Activated naive CD8-positive, alpha-beta T cell treated with anti-CD3 and anti-CD28 coated beads for 36 hours (primary cell): Measurements from ENCODE around the gene UST. TPM values are rescaled to one million over a fixed set of nuclear protein-coding genes. Genes with fewer than 3 reads are reported as not detected.
"Not testable (repeated sequence)": the region's sequence is repeated elsewhere in the genome, so short reads cannot be mapped to it uniquely, and the experiment has no call there.

Source experiments
- DNase-seq: peaks from one replicate; pipeline ENCODE4 v3.0.0; 2021
- H3K27ac Mint-ChIP-seq: one replicate; pipeline ENCODE4 v1.8.0; 2022; ENCODE audit warnings: mild to moderate bottlenecking, moderate library complexity, mixed read lengths
- H3K27me3 Mint-ChIP-seq: one replicate; pipeline ENCODE4 v1.8.0; 2022; ENCODE audit warnings: mild to moderate bottlenecking, mixed read lengths
- H3K36me3 Mint-ChIP-seq: one replicate; pipeline ENCODE4 v1.8.0; 2021; ENCODE audit warnings: mild to moderate bottlenecking, mixed read lengths
- H3K4me1 Mint-ChIP-seq: one replicate; pipeline ENCODE4 v1.8.0; 2021; ENCODE audit warnings: mixed read lengths
- H3K4me3 Mint-ChIP-seq: one replicate; pipeline ENCODE4 v1.8.0; 2022; ENCODE audit warnings: mild to moderate bottlenecking, moderate library complexity, mixed read lengths
- H3K9me3 Mint-ChIP-seq: one replicate; pipeline ENCODE4 v1.8.0; 2022; ENCODE audit warnings: mixed read lengths
- total RNA-seq, 2 experiments: library from RNA; stranded (reverse); gene quantifications; one replicate each; pipeline ENCODE4 v1.2.3, GENCODE V29; 2021

UST gene
- total RNA-seq, 2 experiments from 2014 or later: 0.82 to 0.89 TPM

- DNase-seq: no peak
- no peak overlapping the region for H3K4me3 Mint-ChIP-seq
- H3K9me3 Mint-ChIP-seq: no peaks in the 10 kb centered on the region
- no peaks in the 10 kb centered on the region for H3K36me3 Mint-ChIP-seq
- no peaks in the 10 kb centered on the region for H3K4me1 Mint-ChIP-seq
- no peaks in the 10 kb centered on the region for H3K27me3 Mint-ChIP-seq
- H3K27ac Mint-ChIP-seq: no peak overlapping the region
These were observed 241.2 kb downstream of the UST start for GRCh38 chr6:148987982-148988381.

- no peak for DNase-seq
These were observed 242.8 kb downstream of the UST start for GRCh38 chr6:148989585-148989984.

GRCh38 chr6:148990403-148990802 lies 243.6 kb downstream of the UST start:
- H3K27me3 Mint-ChIP-seq: no peaks in the 10 kb centered on the region
- H3K9me3 Mint-ChIP-seq: peaks cover 2% of the 10 kb centered on the region
- no peaks in the 10 kb centered on the region for H3K4me1 Mint-ChIP-seq
- no peak overlapping the region for H3K4me3 Mint-ChIP-seq
- H3K36me3 Mint-ChIP-seq: no peaks in the 10 kb centered on the region
- no peak overlapping the region for H3K27ac Mint-ChIP-seq
- DNase-seq: no peak

More at GRCh38 chr6:148989585-148989984, 242.8 kb downstream of the UST start:
- Mint-ChIP-seq H3K4me1 (no peaks in the 10 kb centered on the region), H3K36me3 (no peaks in the 10 kb centered on the region), H3K9me3 (peaks cover 2% of the 10 kb centered on the region), H3K27ac (no peak overlapping the region), H3K27me3 (no peaks in the 10 kb centered on the region), H3K4me3 (no peak overlapping the region)

GRCh38 chr6:148996815-148997214 lies 250.0 kb downstream of the UST start:
- Mint-ChIP-seq H3K4me1 (peaks cover 8% of the 10 kb centered on the region), H3K27ac (no peak overlapping the region), H3K9me3 (peaks cover 18% of the 10 kb centered on the region), H3K36me3 (peaks cover 9% of the 10 kb centered on the region), H3K27me3 (peaks cover 8% of the 10 kb centered on the region), H3K4me3 (no peak overlapping the region)
- no peak for DNase-seq

- Mint-ChIP-seq H3K9me3 (peaks cover 21% of the 10 kb centered on the region), H3K4me3 (no peak overlapping the region), H3K27me3 (peaks cover 8% of the 10 kb centered on the region), H3K36me3 (peaks cover 9% of the 10 kb centered on the region), H3K4me1 (peaks cover 8% of the 10 kb centered on the region), H3K27ac (no peak overlapping the region)
- no peak for DNase-seq
These were observed 251.0 kb downstream of the UST start for GRCh38 chr6:148997865-148998264.

- Mint-ChIP-seq H3K27ac (no peak overlapping the region), H3K4me1 (peaks cover 8% of the 10 kb centered on the region), H3K36me3 (peaks cover 9% of the 10 kb centered on the region), H3K9me3 (peaks cover 19% of the 10 kb centered on the region), H3K4me3 (no peak overlapping the region), H3K27me3 (peaks cover 8% of the 10 kb centered on the region)
- DNase-seq: no peak
These were observed 251.9 kb downstream of the UST start for GRCh38 chr6:148998704-148999103.

- Mint-ChIP-seq H3K36me3 (peaks cover 9% of the 10 kb centered on the region), H3K4me1 (peaks cover 8% of the 10 kb centered on the region), H3K27ac (no peak overlapping the region), H3K4me3 (no peak overlapping the region), H3K9me3 (peaks cover 19% of the 10 kb centered on the region), H3K27me3 (peaks cover 8% of the 10 kb centered on the region)
- DNase-seq: no peak
These were observed 252.7 kb downstream of the UST start for GRCh38 chr6:148999501-148999900.

GRCh38 chr6:148999929-149000468 lies 253.2 kb downstream of the UST start:
- Mint-ChIP-seq H3K9me3 (peaks cover 19% of the 10 kb centered on the region), H3K27me3 (peaks cover 8% of the 10 kb centered on the region), H3K36me3 (peaks cover 9% of the 10 kb centered on the region), H3K27ac (no peak overlapping the region), H3K4me1 (peaks cover 8% of the 10 kb centered on the region), H3K4me3 (no peak overlapping the region)
- DNase-seq: no peak

GRCh38 chr6:149001422-149001821 lies 254.6 kb downstream of the UST start:
- H3K27me3 Mint-ChIP-seq: peaks cover 8% of the 10 kb centered on the region
- peaks cover 11% of the 10 kb centered on the region for H3K36me3 Mint-ChIP-seq
- DNase-seq: no peak
- peaks cover 8% of the 10 kb centered on the region for H3K4me1 Mint-ChIP-seq
- no peak overlapping the region for H3K27ac Mint-ChIP-seq
- H3K4me3 Mint-ChIP-seq: no peak overlapping the region
- H3K9me3 Mint-ChIP-seq: peaks cover 19% of the 10 kb centered on the region

GRCh38 chr6:149003560-149003959 lies 256.7 kb downstream of the UST start:
- H3K27me3 Mint-ChIP-seq: peaks cover 8% of the 10 kb centered on the region
- H3K4me3 Mint-ChIP-seq: no peak overlapping the region
- H3K4me1 Mint-ChIP-seq: peaks cover 8% of the 10 kb centered on the region
- peaks cover 19% of the 10 kb centered on the region for H3K9me3 Mint-ChIP-seq
- H3K27ac Mint-ChIP-seq: no peak overlapping the region
- DNase-seq: no peak
- H3K36me3 Mint-ChIP-seq: peaks cover 14% of the 10 kb centered on the region

- Mint-ChIP-seq H3K36me3 (peaks cover 14% of the 10 kb centered on the region), H3K27ac (no peak overlapping the region), H3K4me3 (no peak overlapping the region), H3K9me3 (peaks cover 19% of the 10 kb centered on the region), H3K27me3 (peaks cover 8% of the 10 kb centered on the region), H3K4me1 (peaks cover 8% of the 10 kb centered on the region)
- DNase-seq: no peak
These were observed 257.8 kb downstream of the UST start for GRCh38 chr6:149004664-149005063.

GRCh38 chr6:149006236-149006635 lies 259.4 kb downstream of the UST start:
- H3K4me1 Mint-ChIP-seq, H3K27me3 Mint-ChIP-seq, H3K4me3 Mint-ChIP-seq: not testable (repeated sequence)

GRCh38 chr6:149006671-149007070 lies 259.8 kb downstream of the UST start:
- DNase-seq: no peak
- Mint-ChIP-seq H3K27me3 (no peaks in the 10 kb centered on the region), H3K36me3 (peaks cover 5% of the 10 kb centered on the region), H3K4me1 (no peaks in the 10 kb centered on the region), H3K4me3 (no peak overlapping the region), H3K9me3 (peaks cover 3% of the 10 kb centered on the region), H3K27ac (no peak overlapping the region)

More at GRCh38 chr6:149006236-149006635, 259.4 kb downstream of the UST start:
- not testable (repeated sequence) for DNase-seq, H3K27ac Mint-ChIP-seq, H3K36me3 Mint-ChIP-seq, H3K9me3 Mint-ChIP-seq

GRCh38 chr6:149007846-149008245 lies 261.0 kb downstream of the UST start:
- Mint-ChIP-seq H3K36me3 (peaks cover 5% of the 10 kb centered on the region), H3K4me3 (no peak overlapping the region), H3K4me1 (no peaks in the 10 kb centered on the region), H3K27me3 (no peaks in the 10 kb centered on the region), H3K27ac (no peak overlapping the region), H3K9me3 (no peaks in the 10 kb centered on the region)
- no peak for DNase-seq

GRCh38 chr6:149008741-149009140 lies 261.9 kb downstream of the UST start:
- Mint-ChIP-seq H3K4me3 (no peak overlapping the region), H3K9me3 (no peaks in the 10 kb centered on the region), H3K36me3 (peaks cover 5% of the 10 kb centered on the region), H3K27me3 (no peaks in the 10 kb centered on the region), H3K27ac (no peak overlapping the region), H3K4me1 (no peaks in the 10 kb centered on the region)
- DNase-seq: no peak

- H3K4me3 Mint-ChIP-seq: no peak overlapping the region
- no peak for DNase-seq
- no peak overlapping the region for H3K27ac Mint-ChIP-seq
- H3K9me3 Mint-ChIP-seq: no peaks in the 10 kb centered on the region
- no peaks in the 10 kb centered on the region for H3K36me3 Mint-ChIP-seq
- H3K4me1 Mint-ChIP-seq: no peaks in the 10 kb centered on the region
- H3K27me3 Mint-ChIP-seq: no peaks in the 10 kb centered on the region
These were observed 265.3 kb downstream of the UST start for GRCh38 chr6:149012040-149012545.
